Measurements from ENCODE around the gene ALOX12B. TPM values are rescaled to one million over a fixed set of nuclear protein-coding genes. Genes with fewer than 3 reads are reported as not detected.

The ALOX12B gene
- total and polyA plus RNA-seq, 2 of the 8 experiments (the other 6 are each of a cell fraction or from before 2014, with no cell fraction given), result 0.86 TPM; not detected in 1

- Histone ChIP-seq H3K23ac (ENCODE audit: insufficient read length) (no peak overlapping the region), H3K9me3 (ENCODE audit: insufficient read depth in 2 of 2, low read depth in 1 of 2, low read length in 1 of 2) (no peaks in the 10 kb centered on the region), H2BK15ac (ENCODE audit: low read length) (no peak overlapping the region), H4K20me1 (replicated peaks in 1 of 2; ENCODE audit: control insufficient read depth in 1 of 2, insufficient read depth in 2 of 2, low read length in 2 of 2) (peaks cover 5 to 6% of the 10 kb centered on the region in 2 experiments), H3K23me2 (ENCODE audit: low read depth, low read length) (peaks cover 49% of the 10 kb centered on the region), H4K5ac (ENCODE audit: insufficient read length, low read depth, low read length) (no peak overlapping the region), H3K18ac (ENCODE audit: extremely low read depth, low read length) (no peak overlapping the region), H3K27me3 (replicated peaks in 1 of 4; ENCODE audit: control insufficient read depth in 3 of 4, extremely low read depth in 1 of 4, insufficient read depth in 3 of 4, low read length in 3 of 4) (peaks cover 32 to 53% (median 51%) of the 10 kb centered on the region in 4 experiments), H3K27ac (ENCODE audit: low read depth, low read length) (no peak overlapping the region), H3K14ac (ENCODE audit: insufficient read length) (no peak overlapping the region), H2BK5ac (ENCODE audit: low read depth, low read length) (no peak overlapping the region), H3K36me3 (ENCODE audit: control insufficient read depth in 2 of 4, insufficient read depth in 4 of 4, low read length in 3 of 4) (no peaks in the 10 kb centered on the region), H2BK12ac (ENCODE audit: low read depth, low read length) (no peak overlapping the region), H3K4me1 (replicated peaks in 1 of 4; ENCODE audit: control insufficient read depth in 3 of 4, insufficient read depth in 4 of 4, low read length in 3 of 4) (peaks cover 0 to 26% (median 14%) of the 10 kb centered on the region in 4 experiments; a peak in 6 of 7 replicates), H3K4me3 (ENCODE audit: extremely low read depth in 1 of 4, insufficient read depth in 2 of 4, low read depth in 3 of 4, low read length in 4 of 4) (peak overlapping the region; percentile 54 to 89 (median 82)), H4K91ac (replicated peaks; ENCODE audit: insufficient read length, low read length) (no peak overlapping the region), H3K79me1 (ENCODE audit: low read depth, low read length) (no peaks in the 10 kb centered on the region), H2AFZ (ENCODE audit: low read length) (no peak overlapping the region; the same call in 1 of the 2 replicates), H3K9ac (replicated peaks in 1 of 4; ENCODE audit: extremely low read depth in 1 of 4, low read depth in 3 of 4, low read length in 3 of 4) (no peak overlapping the region), H3K79me2 (ENCODE audit: control insufficient read depth in 1 of 2, insufficient read depth in 2 of 2, low read length in 2 of 2) (no peaks in the 10 kb centered on the region), H3K56ac (replicated peaks; ENCODE audit: insufficient read length, low read depth, low read length) (no peak overlapping the region), H2AK5ac (ENCODE audit: low read depth, low read length) (no peak overlapping the region), H4K8ac (ENCODE audit: extremely low read depth, insufficient read depth, low read length) (peak overlapping the region; percentile 63; the same call in 1 of the 2 replicates), H3K4ac (replicated peaks; ENCODE audit: insufficient read length, low read depth, low read length) (no peak overlapping the region), H2BK120ac (replicated peaks; ENCODE audit: low read depth, low read length) (no peak overlapping the region), H3K4me2 (ENCODE audit: insufficient read depth in 1 of 2, low read depth in 2 of 2, low read length in 2 of 2) (peak overlapping the region; percentile 88 to 93), H2BK20ac (ENCODE audit: low read length) (no peak overlapping the region)
- ChIA-PET POLR2A (ENCODE audit: partially characterized antibody) (interaction anchor here (0.6 to 7.6 kb wide), 10 partner anchors 11 to 167 kb away, joined by 3 to 49 read pairs (median 6); partner anchors contain the start of gene RANGRF), CTCF (ENCODE audit: partially characterized antibody) (interaction anchor here (0.6 to 5.3 kb wide), 11 partner anchors 11 to 125 kb away, joined by 3 to 54 read pairs (median 3); partner anchors contain the start of gene VAMP2)
- FAIRE-seq (no peak), DNase-seq (ENCODE audit: low read depth in 1 of 2, low spot score in 2 of 2) (peak in 1 of 2 experiments; percentile 90)
- 3% methylated on average over 28 of the region's 76 CpGs; no CpG with 5 or more reads in 1 of the 2 experiments for WGBS, 2 experiments (ENCODE audit: extremely low coverage in 1 of 2, insufficient coverage in 1 of 2, insufficient read length in 1 of 2, insufficient replicate concordance in 2 of 2, low coverage in 1 of 2, low lambda C conversion rate in 2 of 2, missing lambda C conversion rate in 1 of 2)
- TF ChIP-seq TEAD4 (IDR thresholded peaks at IDR 0.05; ENCODE audit: low read depth, low read length), result no peak
- TF ChIP-seq POLR2A (IDR thresholded peaks at IDR 0.05; ENCODE audit: control extremely low read depth in 1 of 2, low read depth in 2 of 2, low read length in 2 of 2), result no peak
- TF ChIP-seq NANOG (IDR thresholded peaks at IDR 0.05; ENCODE audit: insufficient read depth, low read depth, low read length, poor library complexity, severe bottlenecking), result no peak
- TF ChIP-seq GABPA (IDR thresholded peaks at IDR 0.05; ENCODE audit: borderline replicate concordance, insufficient read depth, low read length), result peak; percentile 55; the same call in 1 of the 2 replicates
- TF ChIP-seq NRF1 (IDR thresholded peaks at IDR 0.05; ENCODE audit: low read depth, low read length), result no peak
- peak; percentile 52; the same call in 1 of the 2 replicates for TF ChIP-seq TBP (IDR thresholded peaks at IDR 0.05; ENCODE audit: low read depth, low read length)
- peak; percentile 89 for TF ChIP-seq KDM4A (IDR thresholded peaks at IDR 0.05; ENCODE audit: low read depth, low read length, severe bottlenecking)
- peak; percentile 55; the same call in 1 of the 2 replicates for TF ChIP-seq MAX (IDR thresholded peaks at IDR 0.05)
- peak; percentile 55 to 64; a peak in 1 of 4 replicates for TF ChIP-seq SIN3A (conservative IDR thresholded peaks at IDR 0.05 in 1 of 2, IDR thresholded peaks at IDR 0.05 in 1 of 2; ENCODE audit: low read depth in 1 of 2, low read length in 2 of 2)
- TF ChIP-seq EP300 (IDR thresholded peaks at IDR 0.05; ENCODE audit: borderline replicate concordance in 1 of 2, low read depth in 2 of 2, low read length in 2 of 2), result no peak
These were observed 34.3 kb upstream of the ALOX12B start for GRCh38 chr17:8121681-8122421.
